HL-60 (cell line): ENCODE results near the gene RBMS3.

Source experiments
- DNase-seq, 2 experiments: peaks; one replicate each; pipeline ENCODE4 v3.0.0-alpha.2; 2010 to 2020; ENCODE audit warnings: low read depth in 1 of 2, low spot score in 1 of 2
- H3K27ac ChIP-seq: fragments of 250-450 bp; sonication (Bioruptor Pico); replicated peaks from 2 replicates; pipeline ENCODE4 v1.5.1; 2020; ENCODE audit warnings: mild to moderate bottlenecking, moderate library complexity
- H3K27me3 ChIP-seq: fragments of 250-450 bp; sonication (Bioruptor Pico); 2 replicates; pipeline ENCODE4 v1.5.1; 2021; ENCODE audit warnings: mild to moderate bottlenecking, moderate library complexity; ENCODE audit not compliant: insufficient read depth, poor library complexity, severe bottlenecking
- H3K4me3 ChIP-seq: replicated peaks from 2 replicates; pipeline ENCODE4 v1.5.1; 2011; ENCODE audit warnings: mild to moderate bottlenecking, control low read depth, low read length; ENCODE audit not compliant: insufficient read depth
- GABPA ChIP-seq: IDR thresholded peaks from 2 replicates; pipeline ENCODE4 v1.6.1; 2012; ENCODE audit warnings: low read depth
- POLR2AphosphoS5 ChIP-seq: IDR thresholded peaks from 2 replicates; pipeline ENCODE4 v1.6.1; 2012; ENCODE audit warnings: low read depth
- REST ChIP-seq: IDR thresholded peaks from 2 replicates; pipeline ENCODE4 v1.6.1; 2012; ENCODE audit warnings: low read depth; ENCODE audit not compliant: insufficient replicate concordance
- SPI1 ChIP-seq: IDR thresholded peaks from 2 replicates; pipeline ENCODE4 v1.6.1; 2012; ENCODE audit warnings: low read depth, mild to moderate bottlenecking, borderline replicate concordance
- TF ChIP-seq, protein P1 (sequence below): IDR thresholded peaks from one replicate; pipeline ENCODE4 v1.5.1; 2011; ENCODE audit warnings: low read length, control low read depth, inconsistent platforms; ENCODE audit not compliant: insufficient read depth

Gene RBMS3

GRCh38 chr3:29240248-29240647 is 40.6 kb upstream of the RBMS3 start:
- no peak overlapping the region for H3K27ac ChIP-seq

DNA sequence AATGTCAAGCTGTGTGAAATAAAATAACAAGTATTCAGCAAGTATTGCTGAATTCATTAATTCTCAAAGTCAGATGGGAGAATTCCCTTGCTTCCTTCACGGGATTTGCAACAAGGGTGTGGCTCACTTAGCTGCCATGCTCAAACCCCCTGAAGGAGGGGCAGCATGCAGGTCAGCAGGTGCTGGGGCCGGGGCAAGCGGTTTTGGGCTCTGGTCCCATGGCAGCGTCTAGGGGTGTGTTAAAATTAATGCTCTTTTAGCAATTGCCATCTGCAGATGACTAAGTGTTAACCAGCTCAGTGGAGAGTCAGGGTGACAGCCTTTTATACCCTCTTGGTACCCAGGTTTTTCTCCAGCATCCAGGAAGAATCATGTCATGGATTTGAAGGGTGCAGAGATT is 40.0 kb upstream of the RBMS3 start:
- Histone ChIP-seq H3K27me3 (peaks cover 2% of the 10 kb centered on the region), H3K27ac (no peak overlapping the region), H3K4me3 (no peak overlapping the region)
- no peak for TF ChIP-seq REST
- TF ChIP-seq GABPA = no peak
- TF ChIP-seq POLR2AphosphoS5 = no peak
- TF ChIP-seq, protein P1, sequence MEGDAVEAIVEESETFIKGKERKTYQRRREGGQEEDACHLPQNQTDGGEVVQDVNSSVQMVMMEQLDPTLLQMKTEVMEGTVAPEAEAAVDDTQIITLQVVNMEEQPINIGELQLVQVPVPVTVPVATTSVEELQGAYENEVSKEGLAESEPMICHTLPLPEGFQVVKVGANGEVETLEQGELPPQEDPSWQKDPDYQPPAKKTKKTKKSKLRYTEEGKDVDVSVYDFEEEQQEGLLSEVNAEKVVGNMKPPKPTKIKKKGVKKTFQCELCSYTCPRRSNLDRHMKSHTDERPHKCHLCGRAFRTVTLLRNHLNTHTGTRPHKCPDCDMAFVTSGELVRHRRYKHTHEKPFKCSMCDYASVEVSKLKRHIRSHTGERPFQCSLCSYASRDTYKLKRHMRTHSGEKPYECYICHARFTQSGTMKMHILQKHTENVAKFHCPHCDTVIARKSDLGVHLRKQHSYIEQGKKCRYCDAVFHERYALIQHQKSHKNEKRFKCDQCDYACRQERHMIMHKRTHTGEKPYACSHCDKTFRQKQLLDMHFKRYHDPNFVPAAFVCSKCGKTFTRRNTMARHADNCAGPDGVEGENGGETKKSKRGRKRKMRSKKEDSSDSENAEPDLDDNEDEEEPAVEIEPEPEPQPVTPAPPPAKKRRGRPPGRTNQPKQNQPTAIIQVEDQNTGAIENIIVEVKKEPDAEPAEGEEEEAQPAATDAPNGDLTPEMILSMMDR = no peak
- TF ChIP-seq SPI1 = no peak
- no peak for DNase-seq

More at GRCh38 chr3:29240248-29240647, 40.6 kb upstream of the RBMS3 start:
- DNase-seq = no peak
- TF ChIP-seq GABPA = no peak
- TF ChIP-seq, protein P1 = no peak
- no peak; the same call in 1 of the 2 replicates for TF ChIP-seq SPI1
- TF ChIP-seq POLR2AphosphoS5 = no peak
- TF ChIP-seq REST = no peak
- Histone ChIP-seq H3K27me3 (peaks cover 2% of the 10 kb centered on the region), H3K4me3 (no peak overlapping the region)

DNA sequence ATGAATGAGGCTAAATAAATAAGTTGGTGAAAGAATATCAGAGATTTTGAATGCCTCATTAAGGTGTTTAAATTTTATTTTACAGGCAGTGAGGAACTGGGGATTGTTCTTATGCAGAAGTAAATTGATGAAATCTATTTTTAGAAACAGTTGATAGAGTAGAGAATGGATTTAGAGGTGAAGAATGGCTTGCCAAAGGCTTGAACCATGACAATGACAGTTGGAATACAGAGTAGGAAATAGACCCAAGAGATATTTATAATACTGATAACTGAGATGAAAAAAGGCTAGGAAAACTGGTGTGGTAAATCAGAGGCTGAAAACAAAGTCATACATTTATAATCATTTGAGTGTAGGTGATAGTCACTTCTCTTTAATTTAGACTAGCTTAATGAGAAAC is 39.0 kb upstream of the RBMS3 start:
- TF ChIP-seq, protein P1 = no peak
- TF ChIP-seq SPI1 = no peak
- no peak for TF ChIP-seq POLR2AphosphoS5
- no peak for TF ChIP-seq GABPA
- TF ChIP-seq REST = no peak
- Histone ChIP-seq H3K27ac (no peak overlapping the region), H3K4me3 (no peak overlapping the region), H3K27me3 (peaks cover 2% of the 10 kb centered on the region)
- DNase-seq = no peak
